K562 (cell line): Measurements from ENCODE around the gene ZNF33A. TPM values are rescaled to one million over a fixed set of nuclear protein-coding genes. Genes with fewer than 3 reads are reported as not detected.

Experiments used
- ATF4 ChIP-seq: fragments of 450-650 bp; formaldehyde crosslinking; IDR thresholded peaks from 2 replicates; pipeline ENCODE4 v1.4.0; 2022; ENCODE audit warnings: mild to moderate bottlenecking, moderate library complexity
- BMI1 ChIP-seq: fragments of 150-350 bp; IDR thresholded peaks from 2 replicates; pipeline ENCODE4 v1.6.1; 2014; ENCODE audit warnings: low read length
- CBX2 ChIP-seq: fragments of 200-600 bp; sonication (generic); IDR thresholded peaks from one replicate; pipeline ENCODE4 v1.6.1; 2012; ENCODE audit warnings: mild to moderate bottlenecking, low read length, inconsistent platforms; ENCODE audit not compliant: insufficient read depth, poor library complexity, severe bottlenecking
- CHD1 ChIP-seq: fragments of 200-600 bp; sonication (generic); IDR thresholded peaks from one replicate; pipeline ENCODE4 v1.6.1; 2012; ENCODE audit warnings: mild to moderate bottlenecking, moderate library complexity, low read length, inconsistent platforms
- CHD4 ChIP-seq: fragments of 200-600 bp; sonication (generic); IDR thresholded peaks from 3 replicates; pipeline ENCODE4 v1.6.1; 2012; ENCODE audit warnings: low read depth, mild to moderate bottlenecking, mixed read lengths, low read length, inconsistent platforms; ENCODE audit not compliant: insufficient read depth, insufficient replicate concordance, poor library complexity, severe bottlenecking
- HOMEZ ChIP-seq: fragments of 250-450 bp; sonication (Bioruptor Pico); IDR thresholded peaks from 2 replicates; pipeline ENCODE4 v1.4.0; 2020; ENCODE audit warnings: mild to moderate bottlenecking, moderate library complexity
- NFATC3 ChIP-seq: fragments of 450-650 bp; IDR thresholded peaks from 2 replicates; pipeline ENCODE4 v1.6.1; 2017; ENCODE audit warnings: mild to moderate bottlenecking
- NFRKB ChIP-seq: fragments of 450-650 bp; IDR thresholded peaks from 2 replicates; pipeline ENCODE4 v1.6.1; 2016; ENCODE audit warnings: low read depth
- POLR2A ChIP-seq: fragments of 450-650 bp; conservative IDR thresholded peaks from 2 replicates; pipeline ENCODE4 v1.6.1; 2016
- POLR2H ChIP-seq: IDR thresholded peaks from 2 replicates; pipeline ENCODE4 v1.6.1; 2016; ENCODE audit warnings: missing genetic modification characterization, low read depth, mild to moderate bottlenecking, control low read depth, missing compliant biosample characterization, moderate library complexity
- RBM14 ChIP-seq: fragments of 200-400 bp; formaldehyde crosslinking; IDR thresholded peaks from 2 replicates; pipeline ENCODE4 v1.6.1; 2018; ENCODE audit warnings: low read depth, mild to moderate bottlenecking, low read length, moderate library complexity, borderline replicate concordance; ENCODE audit not compliant: insufficient read depth
- TBP ChIP-seq: optimal IDR thresholded peaks from 2 replicates; pipeline ENCODE3; 2011; ENCODE audit warnings: low read depth, low read length, improper control_type of control experiment
- THRA ChIP-seq: fragments of 450-650 bp; IDR thresholded peaks from 2 replicates; pipeline ENCODE4 v1.6.1; 2017; ENCODE audit warnings: mild to moderate bottlenecking, moderate library complexity
- THRB ChIP-seq: fragments of 450-650 bp; formaldehyde crosslinking; conservative IDR thresholded peaks from 2 replicates; pipeline ENCODE4 v1.4.0; 2022; ENCODE audit warnings: mild to moderate bottlenecking, missing genetic modification characterization
- ZBTB49 ChIP-seq: sonication (generic); formaldehyde crosslinking; IDR thresholded peaks from 2 replicates; pipeline ENCODE4 v1.8.0; 2022; ENCODE audit warnings: missing genetic modification reagents, mild to moderate bottlenecking, borderline replicate concordance
- ZNF274 ChIP-seq: IDR thresholded peaks from 2 replicates; pipeline ENCODE4 v1.6.1; 2011; ENCODE audit warnings: low read depth, mild to moderate bottlenecking, low read length, moderate library complexity, borderline replicate concordance
- ZNF449 ChIP-seq: fragments of 250-450 bp; sonication (Bioruptor Pico); IDR thresholded peaks from 2 replicates; pipeline ENCODE4 v1.8.0; 2022; ENCODE audit warnings: moderate library complexity, mild to moderate bottlenecking, inconsistent platforms
- ZSCAN29 ChIP-seq: fragments of 450-650 bp; IDR thresholded peaks from 2 replicates; pipeline ENCODE4 v1.6.1; 2017
- polyA plus RNA-seq, 8 experiments: library from polyadenylated mRNA; depleted of rRNA in 4 of 8; stranded (reverse) in 5 of 8; unstranded in 3 of 8; fragments of >200 nt; fragmentation: Nextera tagmentation in 2 of 8; fragmentation: Illumina TruSeq in 1 of 8; extraction: Ambion mirVana in 2 of 8; extraction: Trizol in 1 of 8; gene quantifications; 2 replicates each; pipeline versions ENCODE4 v1.2.1 to v1.2.3, GENCODE V29; 2011 to 2014; ENCODE audit warnings: inconsistent platforms in 1 of 8, missing spikeins in 1 of 8
- total RNA-seq, 7 experiments: library from RNA; depleted of rRNA in 6 of 7; stranded (reverse); fragments of >200 nt in 6 of 7; fragmentation: Illumina TruSeq in 2 of 7; extraction: Trizol in 2 of 7; gene quantifications; 2 replicates each; pipeline versions ENCODE4 v1.2.1 to v1.2.3, GENCODE V29; 2011 to 2021; ENCODE audit warnings: low replicate concordance in 1 of 7

ZNF33A gene
- total and polyA plus RNA-seq, 9 of the 15 experiments (the other 6 are each of a cell fraction or from before 2014, with no cell fraction given), result 8.1 to 27.5 (median 16.4) TPM

GRCh38 chr10:38010119-38010903 is at the start of gene ZNF33A (continued):
- no peak for TF ChIP-seq ATF4
- TF ChIP-seq RBM14, result no peak
- TF ChIP-seq ZNF449 (CRISPR knock-in tag), result no peak
- no peak for TF ChIP-seq CBX2
- TF ChIP-seq POLR2A, result no peak; the same call in none of the 2 replicates
- no peak for TF ChIP-seq HOMEZ
- no peak for TF ChIP-seq THRA
- no peak for TF ChIP-seq NFATC3
- TF ChIP-seq POLR2H, result peak; percentile 80
- no peak for TF ChIP-seq ZBTB49
- no peak for TF ChIP-seq BMI1
- TF ChIP-seq CHD1, result no peak
- no peak for TF ChIP-seq NFRKB
- TF ChIP-seq CHD4, result no peak
- no peak for TF ChIP-seq THRB (CRISPR knock-in tag)
- TF ChIP-seq TBP, result no peak
- no peak for TF ChIP-seq ZNF274
- TF ChIP-seq ZSCAN29, result 0 out of 2 replicates have a peak, but pooled peaks have one; percentile 18
